DOHH2 (cell line): ENCODE measurements around the gene SLC5A11.
A peak's percentile ranks its signal among the peaks of the same experiment; 100 is the strongest.

Experiments
- H3F3A ChIP-seq: fragments of 200-600 bp; sonication (generic), shearing (Covaris generic); 2 replicates; pipeline ENCODE4 v1.6.0; 2016; ENCODE audit warnings: antibody characterized with exemption, mild to moderate bottlenecking; ENCODE audit not compliant: control insufficient read depth, insufficient read depth
- H3K27ac ChIP-seq: fragments of 200-600 bp; sonication (generic); 2 replicates; pipeline ENCODE4 v1.5.1; 2014; ENCODE audit warnings: low read depth, mild to moderate bottlenecking, low read length, moderate library complexity
- H3K27me3 ChIP-seq: fragments of 200-600 bp; sonication (generic); 2 replicates; pipeline ENCODE4 v1.6.1; 2014; ENCODE audit warnings: mild to moderate bottlenecking, low read length, mixed read lengths; ENCODE audit not compliant: control insufficient read depth
- H3K36me3 ChIP-seq: fragments of 200-600 bp; sonication (generic); 2 replicates; pipeline ENCODE4 v1.6.1; 2014; ENCODE audit warnings: mild to moderate bottlenecking, low read length, moderate library complexity, mixed read lengths; ENCODE audit not compliant: control insufficient read depth
- H3K4me1 ChIP-seq: fragments of 200-600 bp; sonication (generic); 2 replicates; pipeline ENCODE4 v1.6.1; 2014; ENCODE audit warnings: mild to moderate bottlenecking, low read length, mixed read lengths; ENCODE audit not compliant: control insufficient read depth
- H3K4me2 ChIP-seq: fragments of 200-600 bp; sonication (generic); 2 replicates; pipeline ENCODE4 v1.6.0; 2014; ENCODE audit warnings: mild to moderate bottlenecking, low read length, moderate library complexity
- H3K4me3 ChIP-seq: fragments of 200-600 bp; sonication (generic); 2 replicates; pipeline ENCODE4 v1.5.1; 2014; ENCODE audit warnings: mild to moderate bottlenecking, low read length, mixed read lengths
- H3K79me2 ChIP-seq: fragments of 200-600 bp; sonication (generic); 2 replicates; pipeline ENCODE4 v1.6.1; 2014; ENCODE audit warnings: mild to moderate bottlenecking, low read length, mixed read lengths; ENCODE audit not compliant: control insufficient read depth
- H3K9me2 ChIP-seq: fragments of 200-600 bp; sonication (generic); replicated peaks from 2 replicates; pipeline ENCODE4 v1.6.1; 2014; ENCODE audit warnings: mild to moderate bottlenecking, low read length, mixed read lengths; ENCODE audit not compliant: control insufficient read depth
- H3K9me3 ChIP-seq: fragments of 200-600 bp; sonication (generic); 2 replicates; pipeline ENCODE4 v1.6.1; 2014; ENCODE audit warnings: antibody characterized with exemption, low read length, mixed read lengths; ENCODE audit not compliant: control insufficient read depth, insufficient read depth
- H4K20me1 ChIP-seq: fragments of 200-600 bp; sonication (generic); 2 replicates; pipeline ENCODE4 v1.6.0; 2014; ENCODE audit warnings: low read depth, mild to moderate bottlenecking, antibody characterized with exemption, low read length, moderate library complexity; ENCODE audit not compliant: control insufficient read depth, insufficient read depth
- EZH2phosphoT487 ChIP-seq: fragments of 200-600 bp; sonication (generic); IDR thresholded peaks from 2 replicates; pipeline ENCODE4 v1.6.1; 2017; ENCODE audit warnings: borderline replicate concordance, mild to moderate bottlenecking, antibody characterized with exemption, low read length, moderate library complexity, mixed read lengths
- TF ChIP-seq, protein P1 (sequence below): fragments of 200-600 bp; sonication (generic); IDR thresholded peaks from one replicate; pipeline ENCODE4 v1.5.1; 2014; ENCODE audit warnings: antibody characterized with exemption, mild to moderate bottlenecking, low read depth, low read length; ENCODE audit not compliant: poor library complexity, severe bottlenecking

The SLC5A11 gene

DNA sequence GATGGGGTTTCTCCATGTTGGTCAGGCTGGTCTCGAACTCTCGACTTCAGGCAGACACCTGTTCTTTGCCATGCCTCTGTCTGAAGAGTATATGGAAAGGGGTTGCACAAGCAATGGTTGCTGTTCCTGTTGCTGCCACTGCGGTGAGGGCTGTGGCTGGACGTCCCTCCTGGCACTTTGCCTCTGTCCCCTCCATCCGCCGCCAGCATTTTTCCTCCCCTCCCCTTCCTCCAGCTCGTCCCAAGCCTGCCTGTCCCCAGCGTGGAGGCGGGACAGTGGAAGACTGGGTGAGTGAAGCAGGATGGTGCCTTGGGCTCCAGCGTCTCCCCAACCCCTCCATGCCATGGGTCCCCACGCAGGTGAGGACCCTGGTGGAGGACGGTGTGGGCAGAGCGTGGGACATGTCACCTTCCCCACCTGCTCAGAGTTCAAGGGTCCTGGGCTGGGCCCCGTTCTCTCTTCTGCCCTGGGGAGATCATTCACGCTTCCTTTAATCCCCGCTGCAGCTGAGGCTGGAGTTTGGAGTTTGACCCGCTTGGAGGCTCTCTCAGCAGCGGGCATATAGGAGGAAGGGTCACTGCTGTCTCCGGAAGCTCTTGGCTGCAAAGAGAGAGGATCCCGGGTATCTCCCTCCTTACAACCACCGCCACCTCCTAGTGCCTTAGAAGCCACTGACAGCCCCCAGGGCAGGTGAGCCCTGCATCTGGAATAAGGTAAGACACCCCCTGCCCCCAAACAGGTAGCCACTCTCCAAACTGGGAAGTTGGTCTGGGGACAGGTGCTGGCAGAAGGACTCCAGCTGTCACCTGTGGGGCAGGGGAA lies at the start of gene SLC5A11:
TSS of gene SLC5A11 (plus strand) at position 238 of the 822 bp plus-strand sequence. CDS start 12,681 bp downstream, outside the sequence.
- no peak within 1 kb of the TSS for H3K4me3 ChIP-seq
- H3K4me2 ChIP-seq: no peak within 1 kb of the TSS

GRCh38 chr16:24800586-24800985 lies 45.2 kb upstream of the SLC5A11 start:
- Histone ChIP-seq H3K79me2 (no peaks in the 10 kb centered on the region), H3K27ac (no peak overlapping the region), H3F3A (no peaks in the 10 kb centered on the region), H4K20me1 (peaks cover under 1% of the 10 kb centered on the region; the same call in 1 of the 2 replicates), H3K36me3 (peaks cover 97% of the 10 kb centered on the region), H3K9me2 (no peaks in the 10 kb centered on the region), H3K27me3 (no peaks in the 10 kb centered on the region), H3K4me1 (no peaks in the 10 kb centered on the region), H3K9me3 (no peaks in the 10 kb centered on the region), H3K4me3 (no peak overlapping the region), H3K4me2 (no peak overlapping the region)
- TF ChIP-seq, protein P1, sequence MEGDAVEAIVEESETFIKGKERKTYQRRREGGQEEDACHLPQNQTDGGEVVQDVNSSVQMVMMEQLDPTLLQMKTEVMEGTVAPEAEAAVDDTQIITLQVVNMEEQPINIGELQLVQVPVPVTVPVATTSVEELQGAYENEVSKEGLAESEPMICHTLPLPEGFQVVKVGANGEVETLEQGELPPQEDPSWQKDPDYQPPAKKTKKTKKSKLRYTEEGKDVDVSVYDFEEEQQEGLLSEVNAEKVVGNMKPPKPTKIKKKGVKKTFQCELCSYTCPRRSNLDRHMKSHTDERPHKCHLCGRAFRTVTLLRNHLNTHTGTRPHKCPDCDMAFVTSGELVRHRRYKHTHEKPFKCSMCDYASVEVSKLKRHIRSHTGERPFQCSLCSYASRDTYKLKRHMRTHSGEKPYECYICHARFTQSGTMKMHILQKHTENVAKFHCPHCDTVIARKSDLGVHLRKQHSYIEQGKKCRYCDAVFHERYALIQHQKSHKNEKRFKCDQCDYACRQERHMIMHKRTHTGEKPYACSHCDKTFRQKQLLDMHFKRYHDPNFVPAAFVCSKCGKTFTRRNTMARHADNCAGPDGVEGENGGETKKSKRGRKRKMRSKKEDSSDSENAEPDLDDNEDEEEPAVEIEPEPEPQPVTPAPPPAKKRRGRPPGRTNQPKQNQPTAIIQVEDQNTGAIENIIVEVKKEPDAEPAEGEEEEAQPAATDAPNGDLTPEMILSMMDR: peak; percentile 49
- TF ChIP-seq EZH2phosphoT487: no peak

More for the DNA sequence above, at the start of gene SLC5A11:
- no peaks in the 10 kb centered on the region for H4K20me1 ChIP-seq
- H3K9me2 ChIP-seq: no peaks in the 10 kb centered on the region
- H3K27ac ChIP-seq: no peak within 1 kb of the TSS
- H3K79me2 ChIP-seq: no peaks in the 10 kb centered on the region
- H3K27me3 ChIP-seq: no peaks in the 10 kb centered on the region
- H3K9me3 ChIP-seq: no peaks in the 10 kb centered on the region
- no peaks in the 10 kb centered on the region for H3K4me1 ChIP-seq
- no peaks in the 10 kb centered on the region for H3F3A ChIP-seq
- H3K36me3 ChIP-seq: no peaks in the 10 kb centered on the region
- no peak for TF ChIP-seq EZH2phosphoT487
- TF ChIP-seq, protein P1: no peak

DNA sequence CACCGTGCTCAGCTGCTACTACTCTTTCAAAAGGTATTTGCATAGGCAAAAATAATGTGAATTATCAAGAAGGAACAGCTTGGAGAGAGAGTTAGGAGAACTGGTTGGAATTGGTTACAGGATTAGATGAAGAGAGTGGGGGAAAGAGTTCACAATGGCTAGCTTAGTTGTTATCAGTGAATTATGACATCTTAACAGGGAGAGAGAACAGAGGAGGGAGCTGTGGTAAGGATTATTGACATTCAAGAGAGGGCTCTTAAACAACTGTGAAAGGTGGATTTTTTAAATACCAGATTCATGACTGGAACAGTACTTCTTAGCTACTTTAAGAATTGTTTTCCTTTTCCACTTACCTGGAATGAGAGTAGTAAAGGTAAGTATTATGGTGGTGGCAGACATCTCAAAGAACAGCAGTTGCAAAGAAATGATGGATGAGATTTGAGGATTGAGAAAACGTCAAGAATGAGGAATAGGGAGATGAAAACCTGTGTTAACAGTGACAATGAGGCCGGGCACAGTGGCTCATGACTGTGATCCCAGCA lies 43.9 kb upstream of the SLC5A11 start:
- no peaks in the 10 kb centered on the region for H4K20me1 ChIP-seq
- H3K4me1 ChIP-seq: no peaks in the 10 kb centered on the region
- TF ChIP-seq EZH2phosphoT487: no peak
- TF ChIP-seq, protein P1: no peak
- no peak overlapping the region for H3K4me3 ChIP-seq
- H3K9me3 ChIP-seq: no peaks in the 10 kb centered on the region
- no peaks in the 10 kb centered on the region for H3F3A ChIP-seq
- H3K27ac ChIP-seq: no peak overlapping the region
- peaks cover 97% of the 10 kb centered on the region for H3K36me3 ChIP-seq
- no peaks in the 10 kb centered on the region for H3K27me3 ChIP-seq
- H3K9me2 ChIP-seq: no peaks in the 10 kb centered on the region
- no peak overlapping the region for H3K4me2 ChIP-seq
- no peaks in the 10 kb centered on the region for H3K79me2 ChIP-seq
